ENCODE results near the gene NOX5. TPM values are rescaled to one million over a fixed set of nuclear protein-coding genes. Genes with fewer than 3 reads are reported as not detected.

NOX5 gene
- total RNA-seq, 1 donor from 2014 or later: 0.09 TPM

DNA sequence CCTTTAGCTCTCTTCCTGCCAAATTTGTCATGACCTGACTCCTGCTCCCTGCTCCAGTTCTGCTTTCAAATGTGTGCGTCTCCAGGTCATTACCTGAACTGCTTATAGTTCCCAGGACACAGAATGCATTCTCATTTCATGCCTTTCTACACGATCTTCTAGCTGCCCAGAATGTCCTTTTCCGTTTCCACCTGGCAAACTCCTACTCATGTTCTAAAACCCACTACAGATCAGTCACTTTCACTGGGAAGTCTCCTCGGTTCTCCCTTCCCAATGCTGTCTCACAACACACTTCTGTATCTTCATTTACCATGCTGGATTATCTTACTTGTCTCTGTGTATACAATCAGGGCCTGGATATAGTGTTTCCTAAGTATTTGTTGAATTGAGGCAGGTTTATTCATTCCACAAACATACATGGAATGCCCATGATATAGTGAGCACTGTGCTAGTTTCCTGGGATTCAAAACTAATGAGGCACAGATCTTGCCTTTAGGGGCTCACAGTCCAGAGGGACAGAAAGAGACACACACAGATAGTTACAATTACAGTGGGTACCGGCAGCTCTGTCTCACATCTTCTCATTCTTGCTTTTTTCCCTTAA lies 1.6 kb upstream of the NOX5 start:
- Mint-ChIP-seq H3K27ac (ENCODE audit: unreplicated experiment) (no peak overlapping the region), H3K4me1 (ENCODE audit: low read depth, unreplicated experiment) (peaks cover 4% of the 10 kb centered on the region), H3K27me3 (ENCODE audit: low read depth, unreplicated experiment) (peaks cover 9% of the 10 kb centered on the region), H3K9me3 (ENCODE audit: unreplicated experiment) (peaks cover 6% of the 10 kb centered on the region), H3K36me3 (ENCODE audit: low read depth, unreplicated experiment) (peaks cover 2% of the 10 kb centered on the region), H3K4me3 (ENCODE audit: unreplicated experiment) (no peak overlapping the region)
- DNase-seq (ENCODE audit: low read depth) (no peak), FAIRE-seq (no peak)
- Histone ChIP-seq H3K27ac (ENCODE audit: low read depth, low read length) (no peak overlapping the region), H4K20me1 (ENCODE audit: insufficient read depth, low read length) (no peaks in the 10 kb centered on the region), H3K4me3 (ENCODE audit: insufficient read depth, low read depth, low read length) (no peak overlapping the region), H3K4me2 (ENCODE audit: low read length) (no peak overlapping the region), H3K27me3 (ENCODE audit: insufficient read depth, low read length) (no peaks in the 10 kb centered on the region), H3K36me3 (ENCODE audit: insufficient read depth, low read length) (no peaks in the 10 kb centered on the region), H3K9ac (ENCODE audit: low read length) (no peak overlapping the region), H3K4me1 (ENCODE audit: insufficient read depth, low read length) (no peaks in the 10 kb centered on the region), H3K79me2 (ENCODE audit: insufficient read depth, low read length) (no peaks in the 10 kb centered on the region), H2AFZ (ENCODE audit: low read depth, low read length) (no peak overlapping the region), H3K9me3 (ENCODE audit: insufficient read depth, low read depth, low read length) (peaks cover 2% of the 10 kb centered on the region)
- TF ChIP-seq EZH2 (IDR thresholded peaks at IDR 0.05; ENCODE audit: insufficient read depth, low read length): no peak

GRCh38 chr15:69013726-69014406 lies 629 bp upstream of the NOX5 start:
- DNase-seq (ENCODE audit: low read depth) (no peak), FAIRE-seq (no peak)
- no peak overlapping the region for H3K4me2 ChIP-seq (ENCODE audit: low read length)
- no peaks in the 10 kb centered on the region for H3K79me2 ChIP-seq (ENCODE audit: insufficient read depth, low read length)
- H3K4me1 Mint-ChIP-seq (ENCODE audit: low read depth, unreplicated experiment): peaks cover 4% of the 10 kb centered on the region
- H3K27ac ChIP-seq (ENCODE audit: low read depth, low read length): no peak overlapping the region
- H3K4me3 Mint-ChIP-seq (ENCODE audit: unreplicated experiment): no peak overlapping the region
- H3K27ac Mint-ChIP-seq (ENCODE audit: unreplicated experiment): no peak overlapping the region
- H3K9me3 ChIP-seq (ENCODE audit: insufficient read depth, low read depth, low read length): peaks cover 2% of the 10 kb centered on the region
- no peak for TF ChIP-seq EZH2 (IDR thresholded peaks at IDR 0.05; ENCODE audit: insufficient read depth, low read length)
- TF ChIP-seq, protein P1, sequence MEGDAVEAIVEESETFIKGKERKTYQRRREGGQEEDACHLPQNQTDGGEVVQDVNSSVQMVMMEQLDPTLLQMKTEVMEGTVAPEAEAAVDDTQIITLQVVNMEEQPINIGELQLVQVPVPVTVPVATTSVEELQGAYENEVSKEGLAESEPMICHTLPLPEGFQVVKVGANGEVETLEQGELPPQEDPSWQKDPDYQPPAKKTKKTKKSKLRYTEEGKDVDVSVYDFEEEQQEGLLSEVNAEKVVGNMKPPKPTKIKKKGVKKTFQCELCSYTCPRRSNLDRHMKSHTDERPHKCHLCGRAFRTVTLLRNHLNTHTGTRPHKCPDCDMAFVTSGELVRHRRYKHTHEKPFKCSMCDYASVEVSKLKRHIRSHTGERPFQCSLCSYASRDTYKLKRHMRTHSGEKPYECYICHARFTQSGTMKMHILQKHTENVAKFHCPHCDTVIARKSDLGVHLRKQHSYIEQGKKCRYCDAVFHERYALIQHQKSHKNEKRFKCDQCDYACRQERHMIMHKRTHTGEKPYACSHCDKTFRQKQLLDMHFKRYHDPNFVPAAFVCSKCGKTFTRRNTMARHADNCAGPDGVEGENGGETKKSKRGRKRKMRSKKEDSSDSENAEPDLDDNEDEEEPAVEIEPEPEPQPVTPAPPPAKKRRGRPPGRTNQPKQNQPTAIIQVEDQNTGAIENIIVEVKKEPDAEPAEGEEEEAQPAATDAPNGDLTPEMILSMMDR (IDR thresholded peaks at IDR 0.05; ENCODE audit: insufficient read depth, low read depth, low read length): no peak
- H2AFZ ChIP-seq (ENCODE audit: low read depth, low read length): no peak overlapping the region
- H3K4me3 ChIP-seq (ENCODE audit: insufficient read depth, low read depth, low read length): no peak overlapping the region
- peaks cover 6% of the 10 kb centered on the region for H3K9me3 Mint-ChIP-seq (ENCODE audit: unreplicated experiment)
- no peaks in the 10 kb centered on the region for H3K36me3 ChIP-seq (ENCODE audit: insufficient read depth, low read length)
- H3K27me3 ChIP-seq (ENCODE audit: insufficient read depth, low read length): no peaks in the 10 kb centered on the region
- no peaks in the 10 kb centered on the region for H3K4me1 ChIP-seq (ENCODE audit: insufficient read depth, low read length)
- H3K9ac ChIP-seq (ENCODE audit: low read length): no peak overlapping the region
- peaks cover 2% of the 10 kb centered on the region for H3K36me3 Mint-ChIP-seq (ENCODE audit: low read depth, unreplicated experiment)
- H4K20me1 ChIP-seq (ENCODE audit: insufficient read depth, low read length): no peaks in the 10 kb centered on the region
- peaks cover 15% of the 10 kb centered on the region for H3K27me3 Mint-ChIP-seq (ENCODE audit: low read depth, unreplicated experiment)

- FAIRE-seq: no peak
- Histone ChIP-seq H3K9me3 (ENCODE audit: insufficient read depth, low read depth, low read length) (no peaks in the 10 kb centered on the region), H3K4me3 (ENCODE audit: insufficient read depth, low read depth, low read length) (no peak overlapping the region), H3K27ac (ENCODE audit: low read depth, low read length) (no peak overlapping the region), H2AFZ (ENCODE audit: low read depth, low read length) (no peak overlapping the region), H3K36me3 (ENCODE audit: insufficient read depth, low read length) (no peaks in the 10 kb centered on the region), H3K79me2 (ENCODE audit: insufficient read depth, low read length) (no peaks in the 10 kb centered on the region), H3K4me1 (ENCODE audit: insufficient read depth, low read length) (no peaks in the 10 kb centered on the region), H3K4me2 (ENCODE audit: low read length) (no peak overlapping the region), H4K20me1 (ENCODE audit: insufficient read depth, low read length) (no peaks in the 10 kb centered on the region), H3K9ac (ENCODE audit: low read length) (no peak overlapping the region), H3K27me3 (ENCODE audit: insufficient read depth, low read length) (no peaks in the 10 kb centered on the region)
- Mint-ChIP-seq H3K4me3 (ENCODE audit: unreplicated experiment) (no peak overlapping the region), H3K36me3 (ENCODE audit: low read depth, unreplicated experiment) (peaks cover 2% of the 10 kb centered on the region), H3K9me3 (ENCODE audit: unreplicated experiment) (no peaks in the 10 kb centered on the region), H3K27me3 (ENCODE audit: low read depth, unreplicated experiment) (peaks cover 15% of the 10 kb centered on the region), H3K4me1 (ENCODE audit: low read depth, unreplicated experiment) (peaks cover 4% of the 10 kb centered on the region), H3K27ac (ENCODE audit: unreplicated experiment) (no peak overlapping the region)
- TF ChIP-seq, protein P1 (IDR thresholded peaks at IDR 0.05; ENCODE audit: insufficient read depth, low read depth, low read length): no peak
- no peak for TF ChIP-seq EZH2 (IDR thresholded peaks at IDR 0.05; ENCODE audit: insufficient read depth, low read length)
- DNase-seq (ENCODE audit: low read depth): no peak
Measured at GRCh38 chr15:69015591-69015990, 1.1 kb downstream of the NOX5 start.
